SK-N-SH (cell line): ENCODE results near the gene TNFAIP2. TPM values are rescaled to one million over a fixed set of nuclear protein-coding genes. Genes with fewer than 3 reads are reported as not detected.

Source experiments
- CTCF ChIA-PET: fragments of 300-600, 350-600 bp; formaldehyde crosslinking; extraction: SDS; loops from one replicate; lab custom pipeline; 2021; lab: Yijun Ruan, JAX
- POLR2A ChIA-PET: fragments of 350-600 bp; sonication (Branson Sonifier 250); formaldehyde crosslinking; extraction: SDS; loops from one replicate; lab custom pipeline; 2020; ENCODE audit warnings: antibody characterized with exemption, inconsistent platforms; lab: Yijun Ruan, JAX
- DNase-seq: peaks from one replicate; pipeline ENCODE4 v3.0.0; 2012
- H2AFZ ChIP-seq: fragments of 200-600 bp; sonication (generic); 2 replicates; pipeline ENCODE4 v1.8.1; 2016; ENCODE audit warnings: antibody characterized with exemption, mild to moderate bottlenecking, low read depth
- H3F3A ChIP-seq: fragments of 200-600 bp; sonication (generic); replicated peaks from 2 replicates; pipeline ENCODE3; 2016; ENCODE audit warnings: antibody characterized with exemption, mild to moderate bottlenecking; ENCODE audit not compliant: insufficient read depth
- H3K27ac ChIP-seq, 2 experiments: fragments of 200-500 bp in 1 of 2; fragments of 200-600 bp in 1 of 2; sonication (Bioruptor generic) in 1 of 2; sonication (generic), shearing (Covaris generic) in 1 of 2; 2 replicates each; pipeline versions ENCODE4 v1.5.1 to v1.6.1; 2014 to 2016; ENCODE audit warnings: low read depth in 2 of 2, inconsistent platforms in 1 of 2, low read length in 1 of 2, mild to moderate bottlenecking in 1 of 2, mixed read lengths in 1 of 2
- H3K27me3 ChIP-seq: fragments of 200-600 bp; sonication (generic), shearing (Covaris generic); 2 replicates; pipeline ENCODE4 v1.6.1; 2016; ENCODE audit warnings: mixed run types; ENCODE audit not compliant: insufficient read depth
- H3K36me3 ChIP-seq, 2 experiments: fragments of 200-500 bp in 1 of 2; fragments of 200-600 bp in 1 of 2; sonication (Bioruptor generic) in 1 of 2; sonication (generic) in 1 of 2; replicated peaks in 1 of 2; 2 replicates each; pipeline versions ENCODE3 to v1.5.1; 2014 to 2016; ENCODE audit warnings: low read length in 1 of 2, mild to moderate bottlenecking in 1 of 2; ENCODE audit not compliant: insufficient read depth in 2 of 2, control insufficient read depth in 1 of 2
- H3K4me1 ChIP-seq, 2 experiments: fragments of 200-500 bp in 1 of 2; fragments of 200-600 bp in 1 of 2; sonication (Bioruptor generic) in 1 of 2; sonication (generic), shearing (Covaris generic) in 1 of 2; 2 replicates each; pipeline versions ENCODE4 v1.5.1 to v1.6.1; 2014 to 2016; ENCODE audit warnings: low read depth in 1 of 2, low read length in 1 of 2, mixed run types in 1 of 2; ENCODE audit not compliant: insufficient read depth in 2 of 2, control insufficient read depth in 1 of 2
- H3K4me2 ChIP-seq: fragments of 200-600 bp; sonication (generic), shearing (Covaris generic); 2 replicates; pipeline ENCODE4 v1.6.1; 2017; ENCODE audit warnings: mixed run types
- H3K4me3 ChIP-seq, 2 experiments: fragments of 200-500 bp in 1 of 2; fragments of 200-600 bp in 1 of 2; sonication (Bioruptor generic) in 1 of 2; sonication (generic), shearing (Covaris generic) in 1 of 2; 2 replicates each; pipeline versions ENCODE4 v1.5.1 to v1.8.1; 2014 to 2016; ENCODE audit warnings: low read depth in 2 of 2, inconsistent platforms in 1 of 2, low read length in 1 of 2, mild to moderate bottlenecking in 1 of 2, mixed read lengths in 1 of 2, moderate library complexity in 1 of 2
- H3K79me2 ChIP-seq: fragments of 200-600 bp; sonication (generic); 2 replicates; pipeline ENCODE4 v1.8.1; 2017; ENCODE audit warnings: mild to moderate bottlenecking; ENCODE audit not compliant: insufficient read depth
- H3K9ac ChIP-seq: fragments of 200-600 bp; sonication (generic); 2 replicates; pipeline ENCODE4 v1.6.1; 2017; ENCODE audit warnings: mixed run types
- H3K9me2 ChIP-seq: fragments of 200-600 bp; sonication (generic); 2 replicates; pipeline ENCODE4 v1.6.1; 2017; ENCODE audit warnings: mixed run types
- H3K9me3 ChIP-seq: fragments of 200-600 bp; sonication (generic); 2 replicates; pipeline ENCODE4 v1.6.1; 2017; ENCODE audit warnings: mixed run types, mild to moderate bottlenecking, moderate library complexity
- H4K20me1 ChIP-seq: fragments of 200-600 bp; sonication (generic); 2 replicates; pipeline ENCODE4 v1.6.1; 2017; ENCODE audit warnings: mild to moderate bottlenecking, mixed run types; ENCODE audit not compliant: insufficient read depth
- CHD2 ChIP-seq: fragments of 150-350 bp; IDR thresholded peaks from 2 replicates; pipeline ENCODE4 v1.6.1; 2018; ENCODE audit warnings: low read length; ENCODE audit not compliant: partially characterized antibody
- CTCF ChIP-seq: fragments of 200-600 bp; sonication (generic); IDR thresholded peaks from 2 replicates; pipeline ENCODE4 v1.6.1; 2017; ENCODE audit warnings: antibody characterized with exemption, mild to moderate bottlenecking, moderate library complexity
- EP300 ChIP-seq, 2 experiments: IDR thresholded peaks; 2 replicates each; pipeline versions ENCODE4 v1.4.0 to v1.6.1; 2012; ENCODE audit warnings: borderline replicate concordance in 1 of 2, low read depth in 1 of 2, low read length in 1 of 2
- EZH2phosphoT487 ChIP-seq: fragments of 200-600 bp; sonication (generic); IDR thresholded peaks from 2 replicates; pipeline ENCODE4 v1.6.1; 2017; ENCODE audit warnings: low read depth, mixed run types, mild to moderate bottlenecking, antibody characterized with exemption, moderate library complexity, borderline replicate concordance
- JUND ChIP-seq: IDR thresholded peaks from 2 replicates; pipeline ENCODE4 v1.4.0; 2012
- MAX ChIP-seq: IDR thresholded peaks from 2 replicates; pipeline ENCODE4 v1.4.0; 2012; ENCODE audit warnings: low read depth
- MEF2A ChIP-seq: IDR thresholded peaks from 2 replicates; pipeline ENCODE4 v1.4.0; 2012; ENCODE audit warnings: low read depth, borderline replicate concordance
- NFIC ChIP-seq: IDR thresholded peaks from 2 replicates; pipeline ENCODE4 v1.4.0; 2012; ENCODE audit warnings: borderline replicate concordance
- PBX3 ChIP-seq: IDR thresholded peaks from 2 replicates; pipeline ENCODE4; 2012
- POLR2AphosphoS5 ChIP-seq: IDR thresholded peaks from 2 replicates; pipeline ENCODE4 v1.6.1; 2012; ENCODE audit warnings: low read depth, low read length
- REST ChIP-seq: IDR thresholded peaks from 2 replicates; pipeline ENCODE4 v1.6.1; 2012; ENCODE audit warnings: mild to moderate bottlenecking, low read depth, low read length, moderate library complexity
- SIN3A ChIP-seq: IDR thresholded peaks from 2 replicates; pipeline ENCODE4 v1.6.1; 2012; ENCODE audit warnings: low read depth, mild to moderate bottlenecking, low read length, moderate library complexity, borderline replicate concordance
- SMC3 ChIP-seq: IDR thresholded peaks from 2 replicates; pipeline ENCODE4 v1.6.1; 2012; ENCODE audit warnings: low read depth, low read length, improper control_type of control experiment
- TEAD4 ChIP-seq: IDR thresholded peaks from 2 replicates; pipeline ENCODE4 v1.4.0; 2012; ENCODE audit warnings: mild to moderate bottlenecking, borderline replicate concordance; ENCODE audit not compliant: insufficient read depth
- USF2 ChIP-seq: fragments of 150-350 bp; IDR thresholded peaks from 2 replicates; pipeline ENCODE4 v1.6.1; 2017; ENCODE audit warnings: antibody characterized with exemption, low read length, low read depth, borderline replicate concordance
- YY1 ChIP-seq: IDR thresholded peaks from 2 replicates; pipeline ENCODE4 v1.4.0; 2012; ENCODE audit warnings: low read depth, mild to moderate bottlenecking
- WGBS: methylation state at CpG from one replicate; pipeline ENCODE4 v1.1.6; 2017; ENCODE audit warnings: low lambda C conversion rate; 5-methylcytosine and 5-hydroxymethylcytosine counted together
- polyA plus RNA-seq, 3 experiments: library from polyadenylated mRNA; depleted of rRNA; stranded (reverse); fragments of >200 nt; gene quantifications; 2 replicates each; pipeline ENCODE4 v1.2.3, GENCODE V29; 2012

Gene TNFAIP2
- polyA plus RNA-seq, 1 of the 3 experiments (the other 2 are of a cell fraction) = 16.0 TPM

- Histone ChIP-seq H3K27me3 (no peaks in the 10 kb centered on the region), H3K4me1 (peaks cover 0 to 4% of the 10 kb centered on the region in 2 experiments; a peak in 2 of 4 replicates), H3K4me3 (no peak overlapping the region), H2AFZ (no peak overlapping the region), H4K20me1 (no peaks in the 10 kb centered on the region), H3K36me3 (no peaks in the 10 kb centered on the region), H3F3A (no peaks in the 10 kb centered on the region), H3K4me2 (no peak overlapping the region), H3K27ac (no peak overlapping the region), H3K9ac (no peak overlapping the region), H3K79me2 (no peaks in the 10 kb centered on the region), H3K9me3 (no peaks in the 10 kb centered on the region), H3K9me2 (no peaks in the 10 kb centered on the region)
- DNase-seq = no peak
- TF ChIP-seq SMC3 (no peak), CTCF (no peak), SIN3A (no peak), PBX3 (no peak), POLR2AphosphoS5 (no peak), TEAD4 (no peak), EP300 (IDR thresholded peaks at IDR 0.05; ENCODE audit: borderline replicate concordance in 1 of 2, low read depth in 1 of 2, low read length in 1 of 2) (no peak), YY1 (no peak), EZH2phosphoT487 (no peak), MAX (no peak), NFIC (no peak), REST (no peak), MEF2A (no peak), JUND (no peak), CHD2 (no peak), USF2 (no peak)
- WGBS = 78% methylated on average over 6 of the region's 21 CpGs
- ChIA-PET CTCF (interaction anchor here (0.9 to 1.9 kb wide), 2 partner anchors 51 to 52 kb away, joined by 3 to 5 read pairs; no protein-coding TSS in a partner anchor), POLR2A (no interaction called here)
Measured at GRCh38 chr14:103156651-103157378, 33.6 kb downstream of the TNFAIP2 start.
